Daoy (cell line): ENCODE results near the gene GCKR. TPM values are rescaled to one million over a fixed set of nuclear protein-coding genes. Genes with fewer than 3 reads are reported as not detected.
"Not testable (repeated sequence)": the region's sequence is repeated elsewhere in the genome, so short reads cannot be mapped to it uniquely, and the experiment has no call there.

ENCODE experiments used
- DNase-seq: peaks from one replicate; pipeline ENCODE4 v3.0.0-alpha.2; 2015; ENCODE audit warnings: low read depth
- total RNA-seq: library from RNA; depleted of rRNA; stranded (reverse); fragments of >200 nt; shearing (Covaris generic); gene quantifications from 2 replicates; pipeline ENCODE4 v1.2.3, GENCODE V29; 2014

The GCKR gene
- total RNA-seq, 1 experiment from 2014 or later, result 0.29 TPM

- DNase-seq, result no peak
Observed at GRCh38 chr2:27507293-27507692, 10.7 kb downstream of the GCKR start.

DNA sequence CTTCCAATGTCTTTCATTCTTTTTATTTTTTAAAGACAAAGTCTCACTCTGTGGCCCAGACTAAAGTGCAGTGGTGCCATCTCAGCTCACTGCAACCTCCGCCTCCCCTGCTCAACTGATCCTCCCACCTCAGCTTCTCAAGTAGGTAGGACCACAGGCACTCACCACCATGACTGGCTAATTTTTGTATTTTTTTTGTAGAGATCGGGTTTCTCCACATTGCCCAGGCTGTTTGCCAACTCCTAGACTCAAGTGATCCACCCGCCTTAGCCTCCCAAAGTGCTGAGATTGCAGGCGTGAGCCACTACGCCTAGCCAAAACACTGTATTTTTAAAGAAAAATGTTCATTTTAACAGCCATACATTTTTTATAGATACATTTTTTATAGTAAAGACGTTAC is 12.7 kb downstream of the GCKR start:
- peak; percentile 87 for DNase-seq

DNA sequence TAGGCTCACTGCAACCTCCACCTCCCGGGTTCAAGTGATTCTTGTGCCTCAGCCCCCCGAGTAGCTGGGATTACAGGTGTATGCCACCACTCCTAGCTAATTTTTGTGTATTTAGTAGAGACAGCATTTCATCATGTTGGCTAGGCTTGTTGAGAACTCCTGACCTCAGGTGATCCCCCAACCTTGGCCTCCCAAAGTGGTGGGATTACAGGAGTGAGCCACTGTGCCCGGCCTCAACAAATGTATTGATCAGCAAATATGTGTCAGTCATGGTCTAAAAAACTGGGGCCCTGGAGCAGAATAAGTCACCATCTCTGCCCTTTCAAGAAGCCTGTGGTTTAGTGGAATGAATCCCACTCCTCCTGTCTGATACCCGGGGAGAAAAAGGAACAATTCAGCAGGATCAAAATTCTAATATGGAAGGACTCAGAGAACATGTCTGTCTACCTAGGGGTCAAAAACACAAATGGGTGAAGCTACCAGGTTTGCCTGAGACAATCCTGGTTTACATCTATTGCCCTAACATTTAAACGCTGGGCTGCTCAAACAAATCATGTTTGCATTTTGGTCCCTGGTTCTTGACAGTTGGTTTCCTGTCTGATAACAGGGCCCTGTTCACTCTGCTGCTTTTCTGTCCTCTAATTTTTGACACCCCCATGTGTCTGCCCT is 21.6 kb downstream of the GCKR start:
- DNase-seq, result no peak

GRCh38 chr2:27518782-27519113 is 22.1 kb downstream of the GCKR start:
- no peak for DNase-seq

- no peak for DNase-seq
Observed at GRCh38 chr2:27520316-27520715, 23.7 kb downstream of the GCKR start.

- no peak for DNase-seq
Observed at GRCh38 chr2:27522400-27522945, 25.8 kb downstream of the GCKR start.

GRCh38 chr2:27527182-27527581 is 30.5 kb downstream of the GCKR start:
- DNase-seq, result peak; percentile 22

DNA sequence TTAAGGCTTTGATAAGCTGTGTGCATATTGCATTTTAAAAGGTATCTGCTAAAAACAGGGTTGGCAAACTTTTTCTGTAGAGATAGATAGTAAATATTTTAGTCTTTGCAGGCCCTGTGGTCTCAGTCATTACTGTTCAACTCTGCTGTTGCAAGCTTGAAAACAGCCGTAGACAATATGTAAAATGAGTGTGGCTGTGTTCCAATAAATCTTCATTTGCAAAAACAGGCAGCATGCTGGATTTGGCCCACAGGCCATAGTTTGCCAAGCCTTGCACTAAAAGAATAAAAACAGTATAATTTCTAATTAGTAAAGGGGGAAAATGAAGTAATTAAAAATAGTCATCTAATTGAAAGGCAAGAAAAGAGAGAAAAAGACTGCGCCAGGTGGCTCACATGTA is 35.3 kb downstream of the GCKR start:
- no peak for DNase-seq

DNA sequence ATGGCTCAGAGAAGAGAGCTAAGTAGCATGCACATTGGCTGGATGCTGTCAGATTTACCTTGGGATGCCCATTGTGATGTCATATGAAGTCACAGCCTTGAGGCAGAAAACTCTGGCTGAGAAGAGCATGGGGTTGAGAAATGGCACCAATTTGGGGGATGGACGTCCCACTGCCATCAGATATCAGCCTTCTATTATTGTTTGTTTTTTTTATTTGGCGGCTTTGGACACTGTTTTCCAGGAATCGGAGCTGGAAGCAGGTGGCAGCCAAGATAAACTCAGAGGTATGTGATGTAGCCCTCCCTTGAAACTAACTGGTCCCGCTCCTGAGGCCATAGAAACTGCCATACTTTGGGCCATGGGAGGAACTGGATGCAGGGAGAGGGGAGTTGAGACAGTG is 40.6 kb downstream of the GCKR start:
- DNase-seq, result no peak

DNA sequence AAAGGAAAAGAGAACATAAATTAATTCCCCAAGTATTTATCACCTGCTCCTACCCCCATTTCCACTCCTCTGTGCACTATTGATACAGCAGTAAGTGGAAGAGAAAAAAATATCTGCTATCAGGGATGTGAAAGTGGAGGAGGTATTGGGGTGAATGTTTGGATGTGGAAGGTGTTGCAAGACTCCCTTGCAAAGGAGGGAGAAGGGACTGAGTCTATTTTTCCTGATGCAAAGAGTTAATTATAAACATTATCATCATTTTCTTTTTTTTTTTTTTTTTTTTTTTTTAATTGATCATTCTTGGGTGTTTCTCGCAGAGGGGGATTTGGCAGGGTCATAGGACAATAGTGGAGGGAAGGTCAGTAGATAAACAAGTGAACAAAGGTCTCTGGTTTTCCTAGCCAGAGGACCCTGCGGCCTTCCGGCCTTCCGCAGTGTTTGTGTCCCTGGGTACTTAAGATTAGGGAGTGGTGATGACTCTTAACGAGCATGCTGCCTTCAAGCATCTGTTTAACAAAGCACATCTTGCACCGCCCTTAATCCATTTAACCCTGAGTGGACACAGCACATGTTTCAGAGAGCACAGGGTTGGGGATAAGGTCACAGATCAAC is 42.3 kb downstream of the GCKR start:
- not testable (repeated sequence) for DNase-seq

- not testable (repeated sequence) for DNase-seq
Observed at GRCh38 chr2:27539649-27540048, 43.0 kb downstream of the GCKR start.

GRCh38 chr2:27544143-27544821 is 47.6 kb downstream of the GCKR start:
- DNase-seq, result no peak

- DNase-seq, result no peak
Observed at GRCh38 chr2:27545348-27546141, 48.9 kb downstream of the GCKR start.

GRCh38 chr2:27549303-27549702 is 52.7 kb downstream of the GCKR start:
- DNase-seq, result no peak

GRCh38 chr2:27551514-27551913 is 54.9 kb downstream of the GCKR start:
- no peak for DNase-seq

GRCh38 chr2:27552941-27553340 is 56.3 kb downstream of the GCKR start:
- DNase-seq, result no peak

DNA sequence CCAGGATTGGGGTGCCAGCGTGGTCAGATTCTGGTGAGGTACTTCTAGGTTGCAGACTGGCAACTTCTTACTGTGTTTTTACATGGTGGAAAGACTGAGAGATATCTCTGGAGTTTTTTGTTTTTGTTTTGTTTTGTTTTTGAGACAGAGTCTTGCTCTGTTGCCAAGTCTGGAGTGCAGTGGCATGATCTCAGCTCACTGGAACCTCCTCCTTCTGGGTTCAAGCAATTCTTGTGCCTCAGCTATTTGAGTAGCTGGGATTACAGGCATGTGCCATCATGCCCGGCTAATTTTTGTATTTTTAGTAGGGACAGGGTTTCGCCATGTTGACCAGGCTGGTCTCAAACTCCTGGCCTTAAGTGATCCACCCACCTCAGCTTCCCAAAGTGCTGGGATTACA is 57.8 kb downstream of the GCKR start:
- not testable (repeated sequence) for DNase-seq

- no peak for DNase-seq
Observed at GRCh38 chr2:27559228-27559627, 62.6 kb downstream of the GCKR start.

- DNase-seq, result no peak
Observed at GRCh38 chr2:27561060-27561459, 64.4 kb downstream of the GCKR start.

- peak; percentile 68 for DNase-seq
Observed at GRCh38 chr2:27566628-27567027, 70.0 kb downstream of the GCKR start.

DNA sequence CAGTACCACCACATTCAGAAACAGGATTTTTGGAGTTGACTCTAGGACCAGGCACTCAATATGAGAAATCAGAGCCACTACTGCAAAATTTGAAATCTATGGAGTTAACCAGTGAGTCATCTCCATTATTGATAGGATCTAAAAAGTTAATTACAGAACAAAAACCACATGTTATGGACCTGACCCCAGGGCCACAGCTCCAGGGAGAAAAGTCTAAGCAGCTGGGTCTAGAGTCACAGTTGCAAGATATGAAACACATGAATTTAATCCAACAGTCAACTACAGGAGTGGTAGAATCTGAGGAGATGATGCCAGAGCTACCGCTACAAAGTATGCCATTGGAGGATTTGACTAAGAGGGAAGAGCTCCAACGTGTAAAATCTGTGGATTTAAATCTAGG is 72.8 kb downstream of the GCKR start:
- no peak for DNase-seq

GRCh38 chr2:27571197-27571596 is 74.6 kb downstream of the GCKR start:
- DNase-seq, result no peak
